ENCODE results near the gene SLFN12L. TPM values are rescaled to one million over a fixed set of nuclear protein-coding genes. Genes with fewer than 3 reads are reported as not detected.
"Not testable (repeated sequence)": the region's sequence is repeated elsewhere in the genome, so short reads cannot be mapped to it uniquely, and the experiment has no call there.

SLFN12L gene
- total RNA-seq, result 100 to 1,000 TPM; 115 to 123 TPM

- H3K27me3 Mint-ChIP-seq (ENCODE audit: low read depth), result no peaks in the 10 kb centered on the region
- H3K27ac Mint-ChIP-seq, result peak within 1 kb of the TSS; percentile 98
- peak; percentile 63 for ATAC-seq
- peaks cover 42% of the 10 kb centered on the region for H3K4me1 Mint-ChIP-seq (ENCODE audit: low read depth)
- H3K36me3 Mint-ChIP-seq (ENCODE audit: low read depth), result peaks cover 42% of the 10 kb centered on the region
- H3K9me3 Mint-ChIP-seq (ENCODE audit: insufficient read depth), result no peaks in the 10 kb centered on the region
- peak; percentile 78 for DNase-seq
- H3K4me3 Mint-ChIP-seq, result peak within 1 kb of the TSS; percentile 82
- ChIA-PET POLR2A (interaction anchor here (0.7 to 7.1 kb wide), 28 partner anchors 10 to 515 kb away, joined by 3 to 162 read pairs (median 5); partner anchors contain the start of genes AP2B1, PEX12, SLFN11 and SLFN13), CTCF (interaction anchor here (0.6 to 6.4 kb wide), 17 partner anchors 14 to 396 kb away, joined by 3 to 96 read pairs (median 6); partner anchors contain the start of genes AP2B1, NLE1, PEX12 and SLFN11)
Observed at GRCh38 chr17:35537601-35538141, at the start of gene SLFN12L. Gene SLFN12L (minus strand): TSS chr17:35537678. CDS start chr17:35522364, 15,314 bp downstream.

GRCh38 chr17:35586569-35587073 lies 49.1 kb upstream of the SLFN12L start:
- peak overlapping the region; percentile 96 for H3K27ac Mint-ChIP-seq
- peaks cover 6% of the 10 kb centered on the region for H3K36me3 Mint-ChIP-seq (ENCODE audit: low read depth)
- H3K4me3 Mint-ChIP-seq, result peak overlapping the region; percentile 89
- H3K27me3 Mint-ChIP-seq (ENCODE audit: low read depth), result peaks cover 12% of the 10 kb centered on the region
- ChIA-PET CTCF (interaction anchor here (0.7 to 1.9 kb wide), 5 partner anchors 8 to 273 kb away, joined by 3 to 17 read pairs (median 6); partner anchors contain the start of genes PEX12 and SLFN12L), POLR2A (interaction anchor here (0.6 to 4.2 kb wide), 8 partner anchors 9 to 507 kb away, joined by 3 to 106 read pairs (median 4); partner anchors contain the start of genes PEX12, SLFN12L and TAF15)
- ATAC-seq, result peak; percentile 9
- H3K4me1 Mint-ChIP-seq (ENCODE audit: low read depth), result peaks cover 29% of the 10 kb centered on the region
- no peaks in the 10 kb centered on the region for H3K9me3 Mint-ChIP-seq (ENCODE audit: insufficient read depth)
- DNase-seq, result no peak

DNA sequence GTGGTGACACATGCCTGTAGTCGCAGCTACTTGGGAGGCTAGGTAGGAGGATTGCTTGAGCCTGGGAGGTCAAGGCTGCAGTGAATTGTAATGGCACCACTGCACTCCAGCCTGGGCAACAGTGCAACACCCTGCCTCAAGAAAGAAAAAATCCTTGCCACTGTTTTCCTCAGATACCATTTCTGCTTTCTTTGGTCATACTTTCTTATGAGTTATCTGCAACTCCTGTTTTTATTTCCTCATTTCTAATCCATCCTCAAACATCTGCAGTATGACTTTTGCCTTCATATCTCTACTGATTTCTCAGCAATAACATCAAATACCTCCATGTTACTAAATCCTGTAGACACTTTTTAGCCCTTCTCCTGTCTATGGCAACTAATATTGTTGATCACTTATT lies 46.6 kb upstream of the SLFN12L start:
- ChIA-PET POLR2A (no interaction called here), CTCF (no interaction called here)
- DNase-seq (no peak), ATAC-seq (no peak)
- Mint-ChIP-seq H3K9me3 (ENCODE audit: insufficient read depth) (no peaks in the 10 kb centered on the region), H3K4me3 (no peak overlapping the region), H3K36me3 (ENCODE audit: low read depth) (peaks cover 3% of the 10 kb centered on the region), H3K27me3 (ENCODE audit: low read depth) (peaks cover 12% of the 10 kb centered on the region), H3K4me1 (ENCODE audit: low read depth) (peaks cover 22% of the 10 kb centered on the region), H3K27ac (no peak overlapping the region)

- Mint-ChIP-seq H3K36me3 (ENCODE audit: low read depth) (peaks cover 15% of the 10 kb centered on the region), H3K4me3 (peak overlapping the region; percentile 93), H3K9me3 (ENCODE audit: insufficient read depth) (no peaks in the 10 kb centered on the region), H3K4me1 (ENCODE audit: low read depth) (peaks cover 28% of the 10 kb centered on the region), H3K27me3 (ENCODE audit: low read depth) (peaks cover 4% of the 10 kb centered on the region), H3K27ac (peak overlapping the region; percentile 96)
- ATAC-seq, result no peak
- ChIA-PET CTCF (interaction anchor here (1.1 to 2.6 kb wide), 13 partner anchors 8 to 459 kb away, joined by 4 to 18 read pairs (median 7); partner anchors contain the start of genes AP2B1, RAD51D and TAF15), POLR2A (interaction anchor here (0.5 to 6.2 kb wide), 20 partner anchors 9 to 365 kb away, joined by 3 to 106 read pairs (median 6); partner anchors contain the start of genes AP2B1, SLFN12L and SLFN5)
- DNase-seq, result no peak
Observed at GRCh38 chr17:35578929-35579432, 41.5 kb upstream of the SLFN12L start.

DNA sequence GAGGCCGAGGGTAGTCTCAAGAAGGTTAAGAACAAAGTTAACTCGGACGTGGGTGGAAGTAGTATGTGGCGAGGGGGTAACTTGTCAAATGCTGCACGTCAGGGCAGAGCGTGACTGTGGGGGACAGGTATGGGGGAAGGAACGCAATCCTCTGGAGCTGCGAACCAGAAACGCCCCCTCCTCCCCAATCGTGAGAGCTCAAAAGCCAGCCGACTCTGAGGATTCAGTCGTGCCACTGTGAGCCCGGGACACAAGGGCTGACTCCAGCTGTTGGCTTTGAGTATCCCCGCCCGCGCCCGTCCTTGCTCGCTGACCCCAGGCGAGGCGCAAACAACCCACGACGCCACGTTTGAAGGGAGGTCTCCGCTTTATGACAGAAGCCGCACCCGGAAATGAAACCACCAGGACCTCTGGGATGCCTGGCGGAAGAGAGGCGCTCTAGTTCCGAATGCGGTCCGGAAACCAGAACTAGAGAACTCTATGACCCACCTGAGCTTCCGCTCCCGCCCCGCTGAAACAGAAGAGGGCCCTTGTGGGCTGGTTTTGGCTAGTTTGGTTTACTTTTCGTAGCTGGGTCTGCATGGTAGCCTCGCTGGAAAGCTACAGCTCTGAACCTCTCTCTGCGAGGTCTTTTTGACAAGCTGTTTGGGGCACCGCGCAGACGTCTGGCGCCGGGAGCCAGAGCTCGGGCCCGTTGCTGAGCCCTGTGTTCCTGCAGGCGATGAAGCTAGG lies 40.9 kb upstream of the SLFN12L start, which contains the start of gene PEX12:
TSS of gene PEX12 (minus strand) at position 375 of the 732 bp plus-strand sequence. CDS start 550 bp downstream, outside the sequence.
- peaks cover 15% of the 10 kb centered on the region for H3K36me3 Mint-ChIP-seq (ENCODE audit: low read depth)
- DNase-seq, result peak; percentile 94
- CTCF ChIA-PET, result interaction anchor here (1.1 to 2.6 kb wide), 13 partner anchors 8 to 459 kb away, joined by 4 to 18 read pairs (median 7); partner anchors contain the start of genes AP2B1, RAD51D and TAF15
- H3K27me3 Mint-ChIP-seq (ENCODE audit: low read depth), result peaks cover under 1% of the 10 kb centered on the region
- POLR2A ChIA-PET, result interaction anchor here (0.6 to 6.2 kb wide), 20 partner anchors 10 to 365 kb away, joined by 3 to 106 read pairs (median 6); partner anchors contain the start of genes AP2B1, SLFN12L and SLFN5
- no peaks in the 10 kb centered on the region for H3K9me3 Mint-ChIP-seq (ENCODE audit: insufficient read depth)
- H3K4me3 Mint-ChIP-seq, result peak within 1 kb of the TSS; percentile 93
- H3K4me1 Mint-ChIP-seq (ENCODE audit: low read depth), result peaks cover 28% of the 10 kb centered on the region
- peak within 1 kb of the TSS; percentile 96 for H3K27ac Mint-ChIP-seq
- ATAC-seq, result peak; percentile 96

DNA sequence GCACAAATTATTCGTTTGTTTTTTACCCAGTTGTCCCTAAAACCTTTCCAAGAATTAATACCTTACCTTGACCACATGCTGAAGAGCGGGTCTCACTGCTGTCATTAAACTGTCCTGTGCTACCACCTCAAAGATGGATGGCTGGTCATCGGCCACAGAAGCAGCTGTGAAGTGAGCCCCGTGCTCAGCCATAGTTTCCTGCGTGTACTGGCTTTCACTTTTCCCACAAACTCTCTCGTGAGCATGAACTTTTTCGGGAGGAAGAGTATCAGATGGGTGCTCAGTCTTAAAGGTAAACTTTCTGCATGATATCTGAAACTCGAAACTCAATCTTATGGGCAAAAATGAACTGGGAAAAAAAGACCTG lies 40.3 kb upstream of the SLFN12L start:
- H3K4me3 Mint-ChIP-seq, result peak overlapping the region; percentile 93
- CTCF ChIA-PET, result interaction anchor here (1.4 to 2.6 kb wide), 8 partner anchors 9 to 265 kb away, joined by 5 to 18 read pairs (median 10); partner anchors contain the start of gene AP2B1
- POLR2A ChIA-PET, result interaction anchor here (0.7 to 6.2 kb wide), 16 partner anchors 10 to 364 kb away, joined by 3 to 106 read pairs (median 6); partner anchors contain the start of genes AP2B1, SLFN12L and SLFN5
- ATAC-seq, result peak; percentile 10
- H3K4me1 Mint-ChIP-seq (ENCODE audit: low read depth), result peaks cover 28% of the 10 kb centered on the region
- DNase-seq, result peak; percentile 37
- H3K9me3 Mint-ChIP-seq (ENCODE audit: insufficient read depth), result no peaks in the 10 kb centered on the region
- no peaks in the 10 kb centered on the region for H3K27me3 Mint-ChIP-seq (ENCODE audit: low read depth)
- peaks cover 15% of the 10 kb centered on the region for H3K36me3 Mint-ChIP-seq (ENCODE audit: low read depth)
- peak overlapping the region; percentile 96 for H3K27ac Mint-ChIP-seq

GRCh38 chr17:35575759-35576158 lies 38.3 kb upstream of the SLFN12L start:
- Mint-ChIP-seq H3K4me3 (no peak overlapping the region), H3K27ac (no peak overlapping the region), H3K9me3 (ENCODE audit: insufficient read depth) (no peaks in the 10 kb centered on the region), H3K4me1 (ENCODE audit: low read depth) (peaks cover 31% of the 10 kb centered on the region), H3K27me3 (ENCODE audit: low read depth) (no peaks in the 10 kb centered on the region), H3K36me3 (ENCODE audit: low read depth) (peaks cover 18% of the 10 kb centered on the region)
- DNase-seq (no peak), ATAC-seq (no peak)
- ChIA-PET POLR2A (interaction anchor here (6.2 kb wide), 1 partner anchor 12 kb away, joined by 106 read pairs; the partner anchor contains the start of gene AP2B1), CTCF (interaction anchor here (0.6 to 1.6 kb wide), 2 partner anchors 12 to 73 kb away, joined by 3 to 6 read pairs; no protein-coding TSS in a partner anchor)

GRCh38 chr17:35569405-35569804 lies 31.9 kb upstream of the SLFN12L start:
- no peak for DNase-seq
- ChIA-PET POLR2A (interaction anchor here (4.1 kb wide), 1 partner anchor 9 kb away, joined by 24 read pairs; the partner anchor contains the start of gene PEX12), CTCF (no interaction called here)
- Mint-ChIP-seq H3K36me3 (ENCODE audit: low read depth) (peaks cover 14% of the 10 kb centered on the region), H3K9me3 (ENCODE audit: insufficient read depth) (no peaks in the 10 kb centered on the region), H3K4me3 (peak overlapping the region; percentile 90), H3K27ac (peak overlapping the region; percentile 51), H3K4me1 (ENCODE audit: low read depth) (peaks cover 32% of the 10 kb centered on the region), H3K27me3 (ENCODE audit: low read depth) (peaks cover 12% of the 10 kb centered on the region)
- no peak for ATAC-seq

DNA sequence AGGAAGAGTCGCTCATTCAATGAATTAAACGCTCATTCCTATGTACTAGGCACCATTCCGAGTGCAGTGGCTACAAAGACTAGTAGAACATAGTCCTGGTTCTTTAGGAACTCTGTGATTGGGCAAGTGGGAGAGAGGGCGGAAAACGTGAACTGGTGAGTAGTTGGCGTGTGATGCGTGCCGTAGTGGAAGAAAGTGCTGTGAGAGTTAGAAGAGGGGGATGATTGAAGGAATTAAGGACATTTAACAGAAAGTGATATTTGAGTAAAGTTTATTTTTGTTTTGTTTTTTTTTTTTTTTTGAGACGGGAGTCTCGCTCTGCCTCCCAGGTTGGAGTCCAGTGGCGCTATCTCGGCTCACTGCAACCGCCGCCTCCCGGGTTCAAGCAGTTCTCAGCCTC lies 31.1 kb upstream of the SLFN12L start:
- ChIA-PET POLR2A (interaction anchor here (0.7 to 4.1 kb wide), 6 partner anchors 8 to 195 kb away, joined by 3 to 24 read pairs (median 4); partner anchors contain the start of genes AP2B1, PEX12, SLFN11 and SLFN12L), CTCF (no interaction called here)
- peaks cover 32% of the 10 kb centered on the region for H3K4me1 Mint-ChIP-seq (ENCODE audit: low read depth)
- H3K4me3 Mint-ChIP-seq, result peak overlapping the region; percentile 90
- DNase-seq (peak; percentile 41), ATAC-seq (peak; percentile 31)
- H3K36me3 Mint-ChIP-seq (ENCODE audit: low read depth), result peaks cover 13% of the 10 kb centered on the region
- peaks cover 20% of the 10 kb centered on the region for H3K27me3 Mint-ChIP-seq (ENCODE audit: low read depth)
- peak overlapping the region; percentile 96 for H3K27ac Mint-ChIP-seq
- H3K9me3 Mint-ChIP-seq (ENCODE audit: insufficient read depth), result no peaks in the 10 kb centered on the region

DNA sequence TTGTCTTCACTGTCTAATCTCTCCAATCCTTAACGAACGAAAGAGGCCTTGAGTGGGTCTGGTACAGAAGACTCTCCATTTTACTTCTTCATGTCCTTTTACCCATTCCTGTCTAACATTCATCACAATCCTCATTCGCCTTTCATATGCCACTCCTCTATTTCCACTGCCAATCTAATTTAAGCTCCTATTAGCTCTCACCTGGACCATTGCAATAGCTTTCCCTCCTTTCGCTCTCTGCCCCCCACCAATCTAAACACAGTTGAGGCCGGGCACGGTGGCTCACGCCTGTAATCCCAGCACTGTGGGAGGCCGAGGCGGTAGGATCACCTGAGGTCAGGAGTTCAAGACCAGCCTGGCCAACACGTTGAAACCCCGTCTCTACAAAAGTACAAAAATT lies 29.5 kb upstream of the SLFN12L start:
- ATAC-seq (no peak), DNase-seq (no peak)
- peak overlapping the region; percentile 53 for H3K27ac Mint-ChIP-seq
- H3K4me3 Mint-ChIP-seq, result peak overlapping the region; percentile 90
- peaks cover 23% of the 10 kb centered on the region for H3K27me3 Mint-ChIP-seq (ENCODE audit: low read depth)
- peaks cover 32% of the 10 kb centered on the region for H3K4me1 Mint-ChIP-seq (ENCODE audit: low read depth)
- ChIA-PET POLR2A (interaction anchor here (0.8 to 4.1 kb wide), 3 partner anchors 12 to 25 kb away, joined by 3 to 24 read pairs (median 3); partner anchors contain the start of gene PEX12), CTCF (no interaction called here)
- H3K36me3 Mint-ChIP-seq (ENCODE audit: low read depth), result peaks cover 10% of the 10 kb centered on the region
- H3K9me3 Mint-ChIP-seq (ENCODE audit: insufficient read depth), result no peaks in the 10 kb centered on the region

DNA sequence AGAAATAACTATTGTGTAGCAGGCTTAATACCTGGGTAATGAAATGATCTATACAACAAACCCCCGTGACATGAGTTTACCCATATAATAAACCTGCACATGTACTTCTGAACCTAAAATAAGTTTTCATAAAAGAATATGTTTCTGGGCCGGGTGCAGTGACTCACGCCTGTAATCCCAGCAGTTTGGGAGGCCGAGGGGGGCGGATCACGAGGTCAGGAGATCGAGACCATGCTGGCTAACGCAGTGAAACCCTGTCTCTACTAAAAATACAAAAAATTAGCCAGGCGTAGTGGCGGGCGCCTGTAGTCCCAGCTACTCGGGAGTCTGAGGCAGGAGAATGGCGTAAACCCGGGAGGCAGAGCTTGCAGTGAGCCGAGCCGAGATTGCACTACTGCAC lies 25.7 kb upstream of the SLFN12L start:
- ATAC-seq; DNase-seq; H3K36me3 Mint-ChIP-seq (ENCODE audit: low read depth); H3K27ac Mint-ChIP-seq; H3K9me3 Mint-ChIP-seq (ENCODE audit: insufficient read depth); POLR2A ChIA-PET; H3K4me3 Mint-ChIP-seq: not testable (repeated sequence)
- peaks cover 10% of the 10 kb centered on the region for H3K4me1 Mint-ChIP-seq (ENCODE audit: low read depth)
- peaks cover 35% of the 10 kb centered on the region for H3K27me3 Mint-ChIP-seq (ENCODE audit: low read depth)
- CTCF ChIA-PET, result interaction anchor here (1.6 kb wide), 1 partner anchor 13 kb away, joined by 6 read pairs; no protein-coding TSS in a partner anchor
